ENCODE results near the gene RALGDS.
"Not testable (repeated sequence)": the region's sequence is repeated elsewhere in the genome, so short reads cannot be mapped to it uniquely, and the experiment has no call there.

The RALGDS gene

DNA sequence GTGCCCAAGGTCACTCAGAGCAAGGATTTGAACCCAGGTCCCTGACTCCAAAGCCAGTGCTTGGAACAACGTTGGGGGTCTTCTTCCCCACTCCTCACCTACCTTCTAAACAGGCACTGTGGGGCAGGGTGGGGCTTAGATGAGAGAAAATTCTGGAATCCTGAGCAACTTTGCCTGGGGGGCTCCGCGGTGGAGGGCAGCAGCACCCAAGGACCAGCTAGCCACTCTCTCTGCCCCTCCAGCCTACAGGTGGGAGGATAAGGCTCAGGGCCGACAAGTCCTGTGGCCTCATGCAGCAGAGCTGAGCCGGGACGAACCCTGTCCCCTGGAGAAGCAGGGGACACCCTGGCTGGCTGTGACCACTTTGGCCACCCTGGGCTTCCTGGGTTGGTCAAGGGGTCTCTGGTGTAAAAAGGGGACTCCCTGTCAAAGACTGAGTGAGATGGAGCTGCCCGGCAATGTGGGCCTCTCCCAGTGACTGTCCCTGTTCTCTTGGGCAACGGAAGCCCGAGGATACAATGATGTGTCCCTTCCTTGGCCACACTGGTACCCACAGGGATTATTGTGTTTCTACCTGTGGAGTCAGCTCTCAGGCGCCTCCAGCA, 32.8 kb downstream of the RALGDS start:
- no peak for DNase-seq (ENCODE audit: low read depth in 2 of 2)

DNA sequence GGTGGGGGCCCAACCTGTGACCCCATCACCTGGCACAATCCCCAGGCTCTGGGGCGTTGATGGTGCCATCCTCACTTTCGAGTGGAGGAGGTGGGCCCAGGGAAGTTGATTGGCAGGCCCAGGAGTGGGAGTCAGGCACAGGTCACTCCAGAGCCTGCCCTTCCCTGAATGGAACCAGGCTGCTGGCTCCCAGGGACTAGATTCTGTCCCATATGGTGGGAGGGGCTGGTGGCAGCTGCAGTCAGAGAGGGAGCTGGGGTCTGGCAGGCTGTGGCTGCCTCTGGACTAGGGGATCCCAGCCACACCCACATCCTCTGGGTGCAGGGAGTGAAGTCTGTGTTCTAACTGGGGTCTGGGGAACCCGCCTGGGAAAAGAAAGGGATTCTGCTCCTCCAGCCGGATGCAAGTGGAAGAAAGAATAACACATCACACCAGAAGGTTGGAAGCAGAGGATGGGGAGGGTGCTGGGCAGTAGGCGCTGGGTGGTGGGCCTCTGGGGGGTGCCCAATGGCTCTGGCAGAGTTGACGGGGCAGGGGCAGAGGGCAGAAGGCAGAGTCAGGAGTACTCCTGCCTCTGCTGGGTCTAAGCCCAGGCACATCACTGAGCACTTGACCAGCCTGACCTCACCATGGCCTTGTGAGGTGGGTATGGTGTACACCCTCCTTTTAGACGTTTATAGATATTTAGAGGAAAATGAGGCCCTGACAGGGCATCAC, 33.5 kb downstream of the RALGDS start:
- no peak for DNase-seq (ENCODE audit: low read depth in 2 of 2)

- DNase-seq (ENCODE audit: low read depth in 2 of 2), result no peak
These were observed 34.1 kb downstream of the RALGDS start for GRCh38 chr9:133086894-133087293.

GRCh38 chr9:133086212-133086860, 34.7 kb downstream of the RALGDS start:
- DNase-seq (ENCODE audit: low read depth in 2 of 2), result not testable (repeated sequence)

DNA sequence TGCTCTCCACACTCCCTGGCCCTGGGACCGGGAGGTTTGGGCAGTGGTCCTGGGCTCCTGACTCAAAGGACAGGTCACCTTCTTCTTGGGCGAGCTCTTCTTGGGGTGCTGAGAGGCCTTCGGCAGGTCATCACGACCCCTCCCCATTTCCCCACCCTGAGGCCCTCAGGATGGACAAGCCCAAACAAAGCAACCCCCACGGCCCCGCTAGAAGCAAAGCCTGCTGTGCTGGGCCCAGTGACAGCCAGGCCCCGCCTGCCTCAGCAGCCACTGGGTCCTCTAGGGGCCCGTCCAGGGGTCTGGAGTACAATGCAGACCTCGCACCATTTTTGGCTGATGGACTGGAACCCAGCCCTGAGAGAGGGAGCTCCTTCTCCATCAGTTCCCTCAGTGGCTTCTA, 37.4 kb downstream of the RALGDS start:
- not testable (repeated sequence) for DNase-seq (ENCODE audit: low read depth in 2 of 2)

GRCh38 chr9:133081957-133082644, 38.9 kb downstream of the RALGDS start:
- DNase-seq (ENCODE audit: low read depth in 2 of 2), result not testable (repeated sequence)

- DNase-seq (ENCODE audit: low read depth in 2 of 2), result not testable (repeated sequence)
These were observed 40.0 kb downstream of the RALGDS start for GRCh38 chr9:133080786-133081779.

GRCh38 chr9:133080161-133080560, 40.9 kb downstream of the RALGDS start:
- no peak for DNase-seq (ENCODE audit: low read depth in 2 of 2)

GRCh38 chr9:133078486-133078885, 42.6 kb downstream of the RALGDS start:
- DNase-seq (ENCODE audit: low read depth in 2 of 2), result no peak

- no peak for DNase-seq (ENCODE audit: low read depth in 2 of 2)
These were observed 44.3 kb downstream of the RALGDS start for GRCh38 chr9:133076691-133077090.

DNA sequence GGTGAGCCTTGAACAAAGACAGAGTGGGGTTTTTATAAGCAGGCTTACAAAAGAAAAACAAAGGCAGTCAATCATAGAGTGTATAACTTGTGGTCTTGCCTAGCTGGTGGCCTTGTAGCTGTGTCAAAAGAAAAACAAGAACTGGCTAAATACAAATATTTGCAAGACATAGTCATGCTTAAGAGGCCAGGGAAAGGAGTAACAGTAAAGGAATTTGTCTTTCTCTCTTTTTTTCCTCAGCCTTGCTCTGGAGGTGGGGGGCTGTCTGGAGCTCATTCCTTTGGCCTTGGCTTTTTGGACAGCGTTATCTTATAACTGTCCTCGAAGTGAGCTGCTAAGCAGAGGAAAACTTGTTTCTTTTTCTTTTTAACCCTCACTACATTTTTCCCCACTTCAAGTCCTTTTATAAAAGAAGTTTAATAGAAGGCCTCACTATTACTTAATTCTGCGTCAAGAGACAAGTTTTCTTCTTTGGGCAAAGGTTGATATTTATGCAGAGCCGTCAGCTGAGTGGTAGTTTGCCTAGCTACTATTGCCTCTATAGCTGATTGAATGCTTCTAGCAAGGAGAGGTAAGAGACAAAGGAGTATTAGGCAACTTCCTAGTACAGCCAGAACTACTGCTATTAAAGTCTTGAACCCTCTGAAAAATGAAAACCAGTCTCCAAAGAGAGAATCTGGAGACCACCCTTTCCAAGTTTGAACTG, 45.0 kb downstream of the RALGDS start:
- DNase-seq (ENCODE audit: low read depth in 2 of 2), result no peak

- no peak for DNase-seq (ENCODE audit: low read depth in 2 of 2)
These were observed 46.9 kb downstream of the RALGDS start for GRCh38 chr9:133074111-133074651.

GRCh38 chr9:133073086-133074014, 47.7 kb downstream of the RALGDS start:
- no peak for DNase-seq (ENCODE audit: low read depth in 2 of 2)

- DNase-seq (ENCODE audit: low read depth in 2 of 2), result not testable (repeated sequence)
These were observed 48.8 kb downstream of the RALGDS start for GRCh38 chr9:133072210-133072609.

GRCh38 chr9:133071484-133072150, 49.4 kb downstream of the RALGDS start:
- no peak for DNase-seq (ENCODE audit: low read depth in 2 of 2)

- DNase-seq (ENCODE audit: low read depth in 2 of 2), result not testable (repeated sequence)
These were observed 50.1 kb downstream of the RALGDS start for GRCh38 chr9:133070985-133071384.

DNA sequence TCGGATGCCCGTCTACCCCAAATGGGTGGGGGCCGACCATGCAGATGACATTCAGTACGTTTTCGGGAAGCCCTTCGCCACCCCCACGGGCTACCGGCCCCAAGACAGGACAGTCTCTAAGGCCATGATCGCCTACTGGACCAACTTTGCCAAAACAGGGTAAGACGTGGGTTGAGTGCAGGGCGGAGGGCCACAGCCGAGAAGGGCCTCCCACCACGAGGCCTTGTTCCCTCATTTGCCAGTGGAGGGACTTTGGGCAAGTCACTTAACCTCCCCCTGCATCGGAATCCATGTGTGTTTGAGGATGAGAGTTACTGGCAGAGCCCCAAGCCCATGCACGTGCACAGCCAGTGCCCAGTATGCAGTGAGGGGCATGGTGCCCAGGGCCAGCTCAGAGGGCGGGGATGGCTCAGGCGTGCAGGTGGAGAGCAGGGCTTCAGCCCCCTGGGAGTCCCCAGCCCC, 50.5 kb downstream of the RALGDS start:
- not testable (repeated sequence) for DNase-seq (ENCODE audit: low read depth in 2 of 2)

DNA sequence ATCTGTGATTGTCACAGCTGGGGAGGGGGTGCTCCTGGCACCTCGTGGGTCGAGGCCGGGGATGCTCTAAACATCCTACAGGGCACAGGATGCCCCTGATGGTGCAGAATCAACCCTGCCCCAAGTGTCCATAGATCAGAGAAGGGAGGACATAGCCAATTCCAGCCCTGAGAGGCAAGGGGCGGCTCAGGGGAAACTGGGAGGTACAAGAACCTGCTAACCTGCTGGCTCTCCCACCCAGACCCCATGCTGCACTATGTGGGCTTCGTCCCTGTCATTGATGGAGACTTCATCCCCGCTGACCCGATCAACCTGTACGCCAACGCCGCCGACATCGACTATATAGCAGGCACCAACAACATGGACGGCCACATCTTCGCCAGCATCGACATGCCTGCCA, 52.6 kb downstream of the RALGDS start:
- not testable (repeated sequence) for DNase-seq (ENCODE audit: low read depth in 2 of 2)

Data from stimulated activated CD4-positive, alpha-beta T cell treated with anti-CD3 and anti-CD28 coated beads, Interleukin-15, amount 100 ng/mL, for 48 hours (primary cell).